ENCODE data around the gene COL6A2.

COL6A2 gene

GRCh38 chr21:46115441-46116188 lies 17.7 kb downstream of the COL6A2 start:
- no peak overlapping the region for H3K27ac Mint-ChIP-seq
- no peaks in the 10 kb centered on the region for H3K27me3 Mint-ChIP-seq
- no peaks in the 10 kb centered on the region for H3K36me3 Mint-ChIP-seq
- DNase-seq (ENCODE audit: low spot score in 2 of 2) (no peak), ATAC-seq (ENCODE audit: low read depth) (no peak)
- H3K4me1 Mint-ChIP-seq = no peaks in the 10 kb centered on the region
- no peaks in the 10 kb centered on the region for H3K9me3 Mint-ChIP-seq
- H3K4me3 Mint-ChIP-seq = no peak overlapping the region

GRCh38 chr21:46116189-46116775 lies 18.4 kb downstream of the COL6A2 start:
- Mint-ChIP-seq H3K4me1 (no peaks in the 10 kb centered on the region), H3K36me3 (no peaks in the 10 kb centered on the region), H3K4me3 (no peak overlapping the region), H3K27ac (no peak overlapping the region), H3K9me3 (no peaks in the 10 kb centered on the region), H3K27me3 (no peaks in the 10 kb centered on the region)
- DNase-seq (ENCODE audit: low spot score in 2 of 2) (no peak), ATAC-seq (ENCODE audit: low read depth) (no peak)

- Mint-ChIP-seq H3K27ac (no peak overlapping the region), H3K4me3 (no peak overlapping the region), H3K9me3 (no peaks in the 10 kb centered on the region), H3K27me3 (no peaks in the 10 kb centered on the region), H3K36me3 (no peaks in the 10 kb centered on the region), H3K4me1 (no peaks in the 10 kb centered on the region)
- ATAC-seq (ENCODE audit: low read depth) (no peak), DNase-seq (ENCODE audit: low spot score in 2 of 2) (no peak)
Measured at GRCh38 chr21:46116776-46117585, 19.1 kb downstream of the COL6A2 start.

GRCh38 chr21:46117586-46118315 lies 19.8 kb downstream of the COL6A2 start:
- ATAC-seq (ENCODE audit: low read depth) = no peak
- Mint-ChIP-seq H3K4me1 (no peaks in the 10 kb centered on the region), H3K4me3 (no peak overlapping the region), H3K27me3 (peaks cover 2% of the 10 kb centered on the region), H3K36me3 (no peaks in the 10 kb centered on the region), H3K27ac (no peak overlapping the region), H3K9me3 (no peaks in the 10 kb centered on the region)
- no peak for DNase-seq (ENCODE audit: low spot score in 2 of 2)

GRCh38 chr21:46118316-46119143 lies 20.6 kb downstream of the COL6A2 start:
- peaks cover 3% of the 10 kb centered on the region for H3K9me3 Mint-ChIP-seq
- ATAC-seq (ENCODE audit: low read depth) (no peak), DNase-seq (ENCODE audit: low spot score in 2 of 2) (no peak)
- H3K27me3 Mint-ChIP-seq = peaks cover 5% of the 10 kb centered on the region
- H3K36me3 Mint-ChIP-seq = no peaks in the 10 kb centered on the region
- H3K4me1 Mint-ChIP-seq = peaks cover 2% of the 10 kb centered on the region
- no peak overlapping the region for H3K4me3 Mint-ChIP-seq
- no peak overlapping the region for H3K27ac Mint-ChIP-seq

- Mint-ChIP-seq H3K4me3 (no peak overlapping the region), H3K27me3 (peaks cover 8% of the 10 kb centered on the region), H3K27ac (no peak overlapping the region), H3K9me3 (peaks cover 6% of the 10 kb centered on the region), H3K36me3 (no peaks in the 10 kb centered on the region), H3K4me1 (peaks cover 5% of the 10 kb centered on the region)
- DNase-seq (ENCODE audit: low spot score in 2 of 2) = no peak
- ATAC-seq (ENCODE audit: low read depth) = no peak
Measured at GRCh38 chr21:46119144-46119636, 21.3 kb downstream of the COL6A2 start.

- ATAC-seq (ENCODE audit: low read depth) (no peak), DNase-seq (ENCODE audit: low spot score in 2 of 2) (no peak)
- peaks cover 5% of the 10 kb centered on the region for H3K4me1 Mint-ChIP-seq
- peaks cover 8% of the 10 kb centered on the region for H3K27me3 Mint-ChIP-seq
- H3K9me3 Mint-ChIP-seq = peaks cover 6% of the 10 kb centered on the region
- no peak overlapping the region for H3K4me3 Mint-ChIP-seq
- no peaks in the 10 kb centered on the region for H3K36me3 Mint-ChIP-seq
- no peak overlapping the region for H3K27ac Mint-ChIP-seq
Measured at GRCh38 chr21:46119637-46120271, 21.8 kb downstream of the COL6A2 start.

GRCh38 chr21:46120301-46121285 lies 22.7 kb downstream of the COL6A2 start:
- ATAC-seq (ENCODE audit: low read depth) (no peak), DNase-seq (ENCODE audit: low spot score in 2 of 2) (no peak)
- Mint-ChIP-seq H3K36me3 (no peaks in the 10 kb centered on the region), H3K4me1 (peaks cover 5% of the 10 kb centered on the region), H3K27ac (no peak overlapping the region), H3K9me3 (peaks cover 6% of the 10 kb centered on the region), H3K4me3 (no peak overlapping the region), H3K27me3 (peaks cover 8% of the 10 kb centered on the region)

GRCh38 chr21:46121286-46122221 lies 23.6 kb downstream of the COL6A2 start:
- DNase-seq (ENCODE audit: low spot score in 2 of 2) (no peak), ATAC-seq (ENCODE audit: low read depth) (no peak)
- Mint-ChIP-seq H3K4me3 (no peak overlapping the region), H3K27ac (no peak overlapping the region), H3K9me3 (peaks cover 6% of the 10 kb centered on the region), H3K27me3 (peaks cover 8% of the 10 kb centered on the region), H3K36me3 (no peaks in the 10 kb centered on the region), H3K4me1 (peaks cover 5% of the 10 kb centered on the region)

- no peak for DNase-seq (ENCODE audit: low spot score in 2 of 2)
- Mint-ChIP-seq H3K36me3 (no peaks in the 10 kb centered on the region), H3K4me1 (peaks cover 5% of the 10 kb centered on the region), H3K9me3 (peaks cover 6% of the 10 kb centered on the region), H3K27me3 (peaks cover 8% of the 10 kb centered on the region), H3K27ac (no peak overlapping the region), H3K4me3 (no peak overlapping the region)
- no peak for ATAC-seq (ENCODE audit: low read depth)
Measured at GRCh38 chr21:46122237-46122671, 24.3 kb downstream of the COL6A2 start.
